HG02973 (cell line): Measurements from ENCODE around the gene CHCHD1.
"Not testable (repeated sequence)": the region's sequence is repeated elsewhere in the genome, so short reads cannot be mapped to it uniquely, and the experiment has no call there.

ENCODE experiments used
- ATAC-seq: cut with Tn5 transposase; IDR thresholded peaks from one replicate; pipeline ENCODE4 v1.9.1; 2021; ENCODE audit warnings: moderate library complexity; ENCODE audit not compliant: unreplicated experiment

The CHCHD1 gene

DNA sequence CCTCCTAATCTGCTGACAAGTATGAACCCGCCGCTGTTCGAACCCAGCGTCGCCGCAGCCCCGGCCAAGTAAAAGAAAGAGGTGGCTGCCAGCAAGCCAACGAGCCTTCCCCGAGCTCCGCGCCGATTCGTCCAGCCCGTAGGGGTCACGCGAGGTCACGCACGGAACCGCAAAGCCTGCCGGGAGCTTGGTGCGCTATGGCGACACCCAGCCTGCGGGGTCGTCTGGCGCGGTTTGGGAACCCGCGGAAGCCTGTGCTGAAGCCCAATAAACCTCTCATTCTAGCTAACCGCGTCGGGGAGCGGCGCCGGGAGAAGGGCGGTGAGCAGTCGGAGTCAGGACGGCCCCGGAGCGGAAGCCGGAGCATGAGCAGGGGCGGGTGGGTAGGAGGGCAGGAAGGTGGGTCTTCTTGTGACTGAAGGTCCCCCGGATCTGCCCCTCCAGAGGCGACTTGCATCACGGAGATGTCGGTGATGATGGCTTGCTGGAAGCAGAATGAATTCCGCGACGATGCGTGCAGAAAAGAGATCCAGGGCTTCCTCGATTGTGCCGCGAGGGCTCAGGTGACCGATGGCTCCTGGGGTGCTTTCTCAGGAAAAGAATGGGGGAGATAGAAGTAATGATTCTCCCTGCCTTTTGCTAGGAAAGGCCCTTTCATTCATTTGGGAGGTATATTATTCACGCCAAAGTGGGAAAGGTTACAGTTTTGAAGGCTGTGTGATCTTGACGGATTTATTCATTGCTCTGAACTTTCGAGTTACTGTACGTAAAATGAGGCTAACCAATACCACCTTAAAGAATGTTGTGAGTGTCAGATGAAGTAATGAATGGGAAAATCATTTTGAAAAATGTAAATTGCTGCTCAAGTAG, at the start of gene CHCHD1:
TSS of gene CHCHD1 (plus strand) at position 170 of the 870 bp plus-strand sequence. CDS start at position 198, 28 bp downstream.
- ATAC-seq: peak; percentile 33

DNA sequence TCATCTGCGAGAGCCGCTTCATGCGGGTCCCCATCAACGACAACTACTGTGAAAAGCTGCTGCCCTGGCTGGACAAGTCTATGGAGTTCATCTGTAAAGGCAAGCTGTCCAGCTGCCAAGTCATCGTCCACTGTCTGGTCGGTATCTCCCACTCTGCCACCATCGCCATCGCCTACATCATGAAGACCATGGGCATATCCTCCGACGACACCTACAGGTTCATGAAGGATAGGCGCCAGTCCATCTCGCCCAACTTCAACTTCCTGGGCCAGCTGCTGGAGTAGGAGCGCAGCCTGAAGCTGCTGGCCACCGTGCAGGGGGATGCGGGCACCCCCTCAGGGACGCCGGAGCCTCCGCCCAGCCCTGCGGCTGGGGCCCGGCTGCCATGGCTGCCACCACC, 49.4 kb upstream of the CHCHD1 start:
- ATAC-seq: no peak

DNA sequence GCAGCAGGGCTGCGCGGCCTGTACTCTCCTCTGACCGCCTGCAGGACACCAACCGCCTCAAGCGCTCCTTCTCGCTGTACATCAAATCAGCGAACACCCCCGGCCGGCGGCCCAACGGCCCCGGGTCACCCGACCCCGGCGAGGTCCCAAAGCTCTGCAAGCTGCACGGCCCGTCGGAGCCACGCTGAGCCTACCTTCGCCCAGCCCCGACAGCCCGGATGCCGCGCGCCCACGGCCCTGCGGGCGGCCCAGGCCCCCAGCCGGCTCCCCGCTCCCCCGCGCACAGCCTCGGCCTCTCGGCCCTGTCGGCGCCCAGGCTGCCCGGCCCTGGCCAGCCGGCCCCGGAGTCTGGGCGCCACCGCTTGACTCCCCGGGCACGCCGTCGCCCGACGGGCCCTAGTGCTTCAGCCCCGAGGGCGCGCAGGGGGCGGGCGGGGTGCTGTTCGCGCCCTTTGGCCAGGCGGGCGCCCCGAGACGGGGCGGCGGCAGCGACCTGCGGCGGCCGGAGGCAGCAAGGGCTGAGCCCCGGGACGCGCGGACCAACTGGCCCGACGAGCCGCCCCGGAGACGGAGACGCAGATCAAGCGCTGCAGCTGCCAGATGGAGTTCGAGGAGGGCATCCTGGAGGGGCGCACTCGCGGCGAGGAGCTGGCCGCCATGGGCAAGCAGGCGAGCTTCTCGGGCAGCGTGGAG, 48.8 kb upstream of the CHCHD1 start:
- no peak for ATAC-seq

DNA sequence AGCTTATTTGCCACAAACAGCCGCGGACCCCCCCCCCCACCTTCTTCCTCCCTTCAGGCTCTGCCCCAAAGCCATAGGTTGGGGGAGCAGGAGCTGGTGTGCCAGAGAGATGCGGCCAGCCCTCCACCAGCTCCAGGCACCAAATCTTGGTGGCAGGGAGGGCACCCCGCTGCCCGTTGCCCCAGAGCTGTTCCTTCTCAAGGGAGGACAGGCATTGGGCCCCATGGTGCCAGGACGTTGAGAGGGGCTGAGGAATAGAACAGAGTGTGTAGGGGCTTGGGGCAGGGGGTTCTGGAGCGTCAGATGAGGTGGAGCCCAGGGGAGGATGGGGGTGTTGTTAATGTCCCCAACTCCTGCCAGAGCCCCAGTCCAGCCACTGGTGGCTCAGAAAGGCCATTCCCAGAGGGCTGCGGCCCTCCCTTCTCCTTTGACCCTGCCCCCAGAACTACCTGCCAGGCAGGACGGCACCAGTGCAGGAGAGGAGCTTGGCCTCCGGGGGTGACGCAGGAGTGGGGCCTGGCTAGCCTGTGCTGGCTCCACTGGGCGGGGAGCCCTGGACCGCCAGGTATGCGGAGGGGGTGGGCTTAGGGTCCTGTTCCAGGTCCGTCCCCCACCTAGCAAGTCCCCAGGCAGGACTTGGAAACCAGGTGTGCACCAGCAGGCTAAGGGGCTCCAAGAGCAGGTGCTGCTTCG, 47.7 kb upstream of the CHCHD1 start:
- ATAC-seq: no peak

DNA sequence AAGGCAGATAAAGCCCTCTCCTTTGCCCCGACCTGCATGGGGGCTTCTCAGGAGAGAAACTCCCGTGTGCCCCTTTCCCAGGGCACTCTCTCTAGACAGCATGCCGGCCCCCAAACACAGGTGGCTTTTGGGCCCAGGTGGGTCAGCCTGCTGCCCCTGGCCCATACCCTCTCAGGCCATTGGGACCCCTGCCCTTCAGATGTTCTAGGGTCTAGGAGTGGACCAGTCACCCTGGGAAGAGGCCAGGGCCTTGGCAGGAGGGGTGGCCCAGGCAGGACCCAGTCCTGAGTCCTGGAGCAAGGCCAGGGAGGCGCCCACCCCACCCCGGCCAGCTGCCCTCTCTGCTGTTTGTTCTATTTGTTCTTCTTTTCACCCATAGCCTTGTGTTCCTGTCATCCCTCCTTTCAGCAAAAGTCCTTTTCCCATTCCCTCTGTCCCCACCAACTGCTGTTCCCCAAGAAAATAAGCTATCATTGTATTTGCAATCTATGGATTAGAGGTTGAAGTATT, 47.0 kb upstream of the CHCHD1 start:
- ATAC-seq: no peak

DNA sequence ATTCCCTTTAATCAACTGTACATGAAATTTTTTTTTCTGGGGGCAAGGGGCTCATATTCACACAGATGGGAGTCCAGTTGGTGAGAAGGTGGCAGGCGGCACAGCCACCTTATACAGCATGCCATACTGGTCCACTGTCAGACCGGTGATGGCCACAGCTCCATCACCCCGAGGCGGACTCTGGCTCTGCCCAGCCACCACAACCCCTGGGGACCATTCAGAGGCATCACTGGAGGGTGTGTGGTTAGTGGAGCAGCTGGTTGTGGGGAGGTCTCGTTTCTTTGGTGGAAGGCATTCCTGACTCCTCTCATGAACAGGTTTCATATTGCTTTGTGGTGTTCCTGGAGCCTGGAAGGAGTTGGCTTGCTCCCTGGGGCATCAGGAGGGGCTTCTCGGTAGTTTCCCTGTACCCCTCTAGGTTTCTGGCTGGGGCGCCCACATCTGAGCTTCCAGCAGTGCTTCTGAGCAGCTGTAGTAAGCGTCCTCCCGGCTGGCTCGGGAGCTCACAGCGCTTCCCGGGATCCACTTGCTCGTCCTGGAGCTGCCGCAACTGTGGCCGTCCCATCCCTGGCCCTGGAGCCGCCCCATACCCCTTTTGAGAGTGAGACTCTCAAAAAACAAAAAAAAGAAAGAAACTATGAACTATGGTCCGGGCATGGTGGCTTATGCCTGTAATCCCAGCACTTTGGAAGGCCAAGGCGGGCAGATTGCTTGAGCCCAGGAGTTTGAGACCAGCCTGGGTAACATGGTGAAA, 41.2 kb upstream of the CHCHD1 start:
- not testable (repeated sequence) for ATAC-seq

DNA sequence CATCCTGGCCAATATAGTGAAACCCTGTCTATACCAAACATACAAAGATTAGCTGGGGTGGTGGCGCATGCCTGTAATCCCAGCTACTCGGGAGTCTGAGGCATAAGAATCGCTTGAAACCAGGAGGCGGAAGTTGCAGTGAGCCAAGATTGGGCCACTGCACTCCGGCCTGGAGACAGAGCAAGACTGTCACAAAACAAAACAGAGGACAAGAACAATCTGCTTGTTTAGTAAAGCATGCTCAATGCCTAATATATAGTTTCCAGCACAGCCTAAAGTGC, 39.5 kb upstream of the CHCHD1 start:
- ATAC-seq: no peak

DNA sequence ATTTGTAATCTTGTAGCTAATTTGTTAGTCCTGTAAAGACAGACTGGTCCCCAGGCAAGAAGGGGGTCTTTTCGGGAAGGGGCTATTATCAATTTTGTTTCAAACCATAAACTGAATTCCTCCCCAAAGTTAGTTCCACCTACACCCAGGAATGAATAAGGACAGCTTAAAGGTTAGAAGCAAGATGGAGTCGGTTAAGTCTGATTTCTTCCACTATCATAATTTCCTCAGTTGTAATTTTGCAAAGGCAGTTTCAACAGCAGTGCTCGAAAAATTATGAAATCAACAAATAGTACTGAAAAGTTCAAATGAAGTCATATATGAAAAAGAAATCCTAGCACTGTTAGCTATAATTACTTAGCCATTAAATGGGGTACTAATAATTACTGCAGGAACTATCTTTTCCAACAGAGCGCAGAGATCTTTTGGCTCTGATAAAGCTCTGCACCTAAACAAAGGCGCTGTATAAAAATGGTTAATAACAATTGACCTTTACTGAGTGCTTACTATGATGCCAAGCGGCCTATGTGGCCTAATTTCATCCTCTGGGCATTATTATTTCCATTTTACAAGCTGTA, 38.4 kb upstream of the CHCHD1 start:
- no peak for ATAC-seq

DNA sequence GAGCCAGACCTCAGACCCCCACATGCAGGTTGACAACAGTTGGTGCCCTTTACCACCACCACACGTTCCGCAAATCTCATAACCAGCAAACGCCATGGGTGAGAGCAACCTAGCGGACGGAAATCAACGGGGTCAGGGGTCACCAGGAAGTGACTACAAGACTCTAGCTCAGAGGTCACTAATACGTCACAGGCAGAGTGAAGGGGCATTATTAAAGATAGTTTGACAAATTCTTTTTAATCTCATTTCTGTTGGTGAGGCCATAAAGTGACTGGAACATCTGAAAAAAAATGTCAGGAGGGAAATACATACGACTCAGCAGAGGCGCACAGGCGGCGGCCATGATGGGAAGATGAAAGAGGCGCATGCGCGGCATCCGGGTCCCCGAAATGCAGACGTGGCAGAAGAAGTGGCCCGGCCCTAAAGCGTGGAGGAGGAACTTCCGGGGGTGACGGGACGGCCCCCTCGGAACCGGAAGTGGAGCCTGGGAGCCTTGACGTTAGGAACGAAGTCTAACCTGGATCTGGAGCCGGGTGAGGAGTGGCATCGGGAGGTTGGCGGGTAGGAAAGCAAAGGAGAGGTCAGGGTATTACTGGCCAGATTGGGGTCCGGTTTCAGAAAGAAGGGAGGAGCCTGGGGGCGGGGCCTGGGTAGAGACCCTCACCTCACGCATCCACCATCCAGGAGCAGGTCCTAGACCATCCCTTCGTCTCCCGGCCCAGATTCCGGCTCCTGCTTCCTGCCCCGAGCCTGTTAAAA, 37.8 kb upstream of the CHCHD1 start, which contains the start of gene SEC24C:
TSS of gene SEC24C (plus strand) at position 468 of the 759 bp plus-strand sequence. CDS start 2,461 bp downstream, outside the sequence.
- ATAC-seq: peak; percentile 76

DNA sequence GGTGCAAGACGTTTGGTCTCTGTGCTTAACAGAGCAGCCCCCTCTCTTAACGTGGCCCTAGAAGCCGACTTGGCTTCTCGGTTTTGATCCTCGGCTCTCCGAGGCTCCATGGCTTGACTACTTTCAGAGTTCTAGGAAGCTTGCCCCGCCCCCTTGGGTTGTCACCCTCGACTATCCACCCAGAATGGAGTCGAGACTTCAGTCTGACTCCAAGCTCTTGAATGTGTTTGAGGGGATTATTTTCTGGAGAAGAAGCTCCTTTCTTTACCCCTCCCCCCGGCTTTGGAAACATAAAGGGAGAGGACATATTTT, 37.2 kb upstream of the CHCHD1 start:
- peak; percentile 28 for ATAC-seq

DNA sequence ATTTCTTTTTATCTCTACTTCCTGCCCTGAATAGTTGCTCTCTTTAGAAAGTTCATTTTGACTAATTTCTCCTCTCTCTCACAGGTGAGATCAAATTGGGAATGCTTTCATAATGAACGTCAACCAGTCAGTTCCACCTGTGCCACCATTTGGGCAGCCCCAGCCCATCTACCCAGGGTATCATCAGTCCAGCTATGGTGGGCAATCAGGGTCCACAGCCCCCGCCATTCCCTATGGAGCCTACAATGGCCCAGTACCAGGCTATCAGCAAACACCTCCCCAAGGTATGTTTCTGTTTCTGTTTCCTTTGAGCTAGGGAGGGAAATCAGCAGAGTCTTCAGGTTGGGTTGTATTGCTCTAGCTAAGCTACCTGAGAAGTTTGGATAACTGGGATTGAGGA, 35.1 kb upstream of the CHCHD1 start:
- no peak for ATAC-seq

DNA sequence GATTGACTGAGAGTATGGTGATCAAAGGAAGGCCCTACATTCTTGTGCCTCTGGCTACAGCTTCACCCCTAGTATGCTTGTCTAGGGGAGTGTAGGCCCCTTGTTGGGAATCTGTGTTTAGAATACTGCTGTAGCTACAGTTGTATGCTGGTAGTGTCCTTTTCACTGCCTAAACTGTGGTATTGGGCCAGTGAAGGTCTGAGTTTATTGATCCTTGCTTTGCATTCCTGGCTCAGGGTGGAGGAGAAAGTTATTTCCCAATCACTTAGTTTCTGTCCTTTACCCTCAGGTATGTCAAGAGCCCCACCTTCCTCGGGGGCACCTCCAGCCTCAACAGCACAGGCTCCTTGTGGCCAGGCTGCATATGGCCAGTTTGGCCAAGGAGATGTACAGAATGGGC, 31.0 kb upstream of the CHCHD1 start:
- no peak for ATAC-seq

DNA sequence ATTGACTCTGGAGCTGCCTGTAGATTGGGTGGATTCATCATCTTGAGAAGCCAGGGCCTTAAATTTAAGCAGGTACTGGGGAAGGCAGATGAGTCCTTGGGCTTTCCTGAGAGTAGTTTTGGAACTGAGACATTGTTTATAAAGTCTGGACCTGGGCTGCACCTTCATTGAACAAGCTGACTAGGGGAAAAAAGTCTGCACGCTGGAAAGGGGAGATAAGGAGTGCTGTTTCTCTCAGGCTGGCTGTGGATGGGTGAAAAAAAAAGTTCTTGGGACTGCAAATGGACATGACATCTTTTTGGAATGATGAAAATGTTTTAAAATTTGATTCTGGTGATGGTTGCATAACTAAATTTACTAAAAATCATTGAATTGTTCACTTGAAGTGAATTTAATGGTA, 25.7 kb upstream of the CHCHD1 start:
- ATAC-seq: no peak

DNA sequence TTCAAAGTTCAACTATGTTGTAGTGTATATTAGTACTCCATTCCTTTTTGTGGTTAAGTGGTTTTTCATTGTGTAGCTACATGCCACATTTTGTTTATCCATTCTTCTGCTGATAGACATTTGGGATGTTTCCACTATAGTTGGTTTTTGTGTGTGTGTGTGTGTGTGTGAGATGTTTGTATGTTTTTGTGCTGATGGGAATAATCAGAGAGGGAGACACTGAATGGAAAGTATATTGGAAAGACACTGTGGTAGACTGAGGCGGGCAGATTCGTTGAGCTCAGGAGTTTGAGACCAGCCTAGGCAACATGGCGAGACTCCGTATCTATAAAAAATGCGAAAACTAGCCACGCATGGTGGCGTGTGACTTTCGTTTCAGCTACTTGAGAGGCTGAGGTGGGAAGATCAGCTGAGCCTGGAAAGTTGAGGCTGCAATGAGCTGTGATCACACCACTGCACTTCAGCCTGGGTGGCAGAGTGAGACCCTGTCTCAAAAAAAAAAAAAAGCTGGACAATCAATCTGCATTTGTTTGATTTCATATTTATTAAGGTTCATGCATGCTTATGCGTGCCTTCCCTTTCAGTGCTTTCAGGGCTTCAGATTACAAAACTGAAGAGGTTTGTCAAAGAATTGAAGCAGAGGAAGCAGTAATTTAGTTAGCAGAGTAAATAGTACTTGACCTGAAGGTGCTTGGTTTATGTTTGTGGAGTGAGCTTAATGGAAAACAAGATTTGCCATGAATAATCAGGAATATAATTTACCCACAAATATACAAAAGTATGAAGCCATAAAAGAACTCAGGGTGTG, 22.9 kb upstream of the CHCHD1 start:
- ATAC-seq: no peak

DNA sequence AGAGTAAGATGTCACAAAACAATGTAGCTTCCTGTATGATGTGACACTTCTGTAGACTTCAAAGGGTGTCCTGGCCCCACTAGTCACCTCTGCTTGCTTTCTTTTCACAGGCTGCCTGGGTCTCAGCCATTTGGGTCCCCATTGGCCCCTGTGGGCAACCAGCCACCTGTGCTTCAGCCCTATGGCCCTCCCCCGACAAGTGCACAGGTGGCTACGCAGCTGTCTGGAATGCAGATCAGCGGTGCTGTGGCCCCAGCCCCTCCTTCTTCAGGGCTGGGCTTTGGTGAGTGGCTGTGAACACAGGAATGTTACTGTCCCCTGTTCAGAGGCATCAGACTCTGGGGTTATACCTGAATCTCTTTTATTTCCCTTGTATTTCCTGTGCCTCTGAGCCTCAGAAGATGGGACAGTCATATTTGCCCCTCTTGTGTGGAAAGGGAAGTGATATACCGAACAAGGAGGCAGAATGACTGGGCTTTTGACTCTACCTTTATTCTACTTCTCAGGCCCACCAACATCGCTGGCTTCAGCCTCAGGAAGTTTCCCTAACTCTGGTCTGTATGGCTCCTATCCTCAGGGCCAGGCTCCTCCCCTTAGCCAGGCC, 22.2 kb upstream of the CHCHD1 start:
- ATAC-seq: no peak

DNA sequence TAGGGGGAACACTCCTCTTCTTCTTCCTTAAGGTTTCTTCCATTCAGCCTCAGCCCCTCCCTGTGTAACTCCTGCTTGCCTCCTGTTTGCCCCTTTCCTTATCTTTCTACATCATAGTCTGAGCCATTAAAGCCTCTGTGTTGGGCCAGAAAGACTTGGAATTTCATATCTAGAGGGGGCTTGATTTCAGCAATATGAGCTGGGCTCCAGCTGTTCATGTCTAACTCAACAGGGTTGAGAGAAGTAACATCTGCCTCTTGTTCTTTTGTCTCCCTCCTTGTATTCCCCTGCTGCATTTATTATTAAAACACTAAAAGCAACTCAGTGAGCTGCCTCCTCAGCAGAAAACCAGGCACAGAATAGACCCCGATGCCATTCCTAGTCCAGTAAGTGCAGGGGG, 20.1 kb upstream of the CHCHD1 start:
- no peak for ATAC-seq

DNA sequence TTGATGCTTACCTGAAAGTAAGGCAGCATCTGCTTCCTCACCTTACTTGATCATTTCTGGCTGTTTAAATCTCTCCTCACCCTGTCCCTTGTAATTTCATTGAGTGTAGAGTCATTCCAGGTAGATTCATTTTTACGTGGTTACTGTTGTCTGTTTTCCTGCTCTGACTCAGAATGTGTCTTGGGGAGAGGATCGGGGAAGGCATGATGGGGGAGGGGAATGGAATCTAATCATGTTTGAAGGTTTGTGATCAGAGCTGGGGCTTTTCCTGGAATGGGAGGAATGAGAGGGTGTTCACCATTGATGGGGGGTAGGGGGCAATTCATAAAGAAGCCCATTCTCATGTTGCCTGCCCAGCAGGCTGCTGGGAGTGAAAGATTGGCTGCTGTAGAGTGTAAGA, 18.9 kb upstream of the CHCHD1 start:
- no peak for ATAC-seq

DNA sequence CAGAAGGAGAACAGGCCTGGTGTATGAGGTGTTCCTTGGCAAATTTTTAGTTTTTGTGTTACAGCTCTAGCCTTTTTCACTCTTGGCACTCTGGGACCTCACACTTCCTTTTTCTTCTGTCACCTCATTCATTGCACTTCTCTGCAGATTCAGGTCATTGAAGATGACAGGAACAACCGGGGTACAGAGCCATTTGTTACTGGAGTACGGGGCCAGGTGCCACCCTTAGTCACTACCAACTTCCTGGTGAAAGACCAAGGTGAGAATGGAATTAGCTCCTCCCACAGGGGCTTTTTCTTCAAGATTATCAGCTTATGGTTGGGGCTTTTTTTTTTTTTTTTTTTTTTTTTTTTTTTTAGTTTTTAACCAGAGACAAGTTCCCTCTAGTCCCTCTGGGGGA, 18.5 kb upstream of the CHCHD1 start:
- ATAC-seq: no peak

DNA sequence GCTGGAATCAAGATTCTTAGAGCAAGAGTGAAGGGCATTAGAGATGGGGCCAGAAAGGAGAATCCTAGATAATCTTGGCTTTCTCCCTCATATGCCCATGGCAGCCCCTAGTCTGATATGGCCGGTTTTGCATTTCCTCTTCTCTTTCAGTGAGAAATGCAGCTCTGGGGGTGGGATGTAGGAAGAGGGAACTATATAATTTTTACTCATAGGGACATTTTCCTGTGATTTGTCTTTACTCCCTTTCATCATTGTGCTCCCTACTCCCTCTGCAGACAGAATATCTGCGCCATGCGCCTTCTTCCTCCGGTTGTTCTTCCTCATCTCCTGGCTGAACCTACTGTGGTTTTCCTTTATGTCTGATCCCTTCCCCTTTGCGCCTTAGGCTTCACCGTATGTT, 16.8 kb upstream of the CHCHD1 start:
- no peak for ATAC-seq
